PFSK-1 (cell line): ENCODE data around the gene KIRREL3.

Experiments
- FOXP2 ChIP-seq: optimal IDR thresholded peaks from 2 replicates; pipeline ENCODE3; 2011; ENCODE audit warnings: borderline replicate concordance, control low read depth, inconsistent platforms; ENCODE audit not compliant: insufficient read depth; ENCODE audit errors: extremely low read length, extremely low read depth
- POLR2AphosphoS5 ChIP-seq: IDR thresholded peaks from 2 replicates; pipeline ENCODE4 v1.6.1; 2012; ENCODE audit warnings: low read depth, mild to moderate bottlenecking, control low read depth, low read length, moderate library complexity
- REST ChIP-seq, 2 experiments: IDR thresholded peaks; 2 replicates each; pipeline versions ENCODE4 v1.6.1 to v1.8.0; 2011 to 2012; ENCODE audit warnings: low read depth in 2 of 2, low read length in 2 of 2, control low read depth in 1 of 2, inconsistent platforms in 1 of 2, mild to moderate bottlenecking in 1 of 2, moderate library complexity in 1 of 2; ENCODE audit not compliant: insufficient read depth in 1 of 2
- SIN3A ChIP-seq: IDR thresholded peaks from 2 replicates; pipeline ENCODE4 v1.6.1; 2012; ENCODE audit warnings: mild to moderate bottlenecking, low read length, moderate library complexity, borderline replicate concordance; ENCODE audit not compliant: insufficient read depth
- TAF1 ChIP-seq: IDR thresholded peaks from 2 replicates; pipeline ENCODE4 v1.6.1; 2012; ENCODE audit warnings: low read length, control low read depth, borderline replicate concordance; ENCODE audit not compliant: insufficient read depth

The KIRREL3 gene

GRCh38 chr11:127018683-127019279 lies 18.2 kb upstream of the KIRREL3 start:
- no peak for TF ChIP-seq FOXP2
- TF ChIP-seq TAF1 = no peak
- no peak for TF ChIP-seq REST (IDR thresholded peaks at IDR 0.05; ENCODE audit: insufficient read depth in 1 of 2, low read depth in 2 of 2, low read length in 2 of 2)
- no peak for TF ChIP-seq POLR2AphosphoS5
- no peak for TF ChIP-seq SIN3A

- no peak for TF ChIP-seq REST (IDR thresholded peaks at IDR 0.05; ENCODE audit: insufficient read depth in 1 of 2, low read depth in 2 of 2, low read length in 2 of 2)
- TF ChIP-seq TAF1 = no peak
- TF ChIP-seq FOXP2 = no peak
Measured at GRCh38 chr11:127017482-127017881, 16.9 kb upstream of the KIRREL3 start.

GRCh38 chr11:127013550-127013949 lies 13.0 kb upstream of the KIRREL3 start:
- TF ChIP-seq REST (IDR thresholded peaks at IDR 0.05; ENCODE audit: insufficient read depth in 1 of 2, low read depth in 2 of 2, low read length in 2 of 2) (no peak), FOXP2 (no peak), SIN3A (no peak)

- TF ChIP-seq POLR2AphosphoS5 (no peak), TAF1 (no peak), REST (IDR thresholded peaks at IDR 0.05; ENCODE audit: insufficient read depth in 1 of 2, low read depth in 2 of 2, low read length in 2 of 2) (no peak), SIN3A (no peak), FOXP2 (no peak)
Measured at GRCh38 chr11:127006311-127006710, 5.7 kb upstream of the KIRREL3 start.

- TF ChIP-seq REST (IDR thresholded peaks at IDR 0.05; ENCODE audit: insufficient read depth in 1 of 2, low read depth in 2 of 2, low read length in 2 of 2) = no peak
Measured at GRCh38 chr11:127003260-127003981, 2.9 kb upstream of the KIRREL3 start.
